ENCODE measurements around the gene ARHGEF16.

The ARHGEF16 gene

GRCh38 chr1:3482378-3482849 lies 27.9 kb downstream of the ARHGEF16 start:
- DNase-seq (ENCODE audit: low spot score), result no peak

- DNase-seq (ENCODE audit: low spot score), result no peak
These were observed 28.9 kb downstream of the ARHGEF16 start for GRCh38 chr1:3483380-3483779.

GRCh38 chr1:3483801-3484444 lies 29.5 kb downstream of the ARHGEF16 start:
- no peak for DNase-seq (ENCODE audit: low spot score)

GRCh38 chr1:3485016-3485415 lies 30.6 kb downstream of the ARHGEF16 start:
- no peak for DNase-seq (ENCODE audit: low spot score)

GRCh38 chr1:3488432-3488831 lies 34.0 kb downstream of the ARHGEF16 start:
- DNase-seq (ENCODE audit: low spot score), result no peak

- DNase-seq (ENCODE audit: low spot score), result no peak
These were observed 35.7 kb downstream of the ARHGEF16 start for GRCh38 chr1:3490046-3490745.

GRCh38 chr1:3491291-3492246 lies 37.1 kb downstream of the ARHGEF16 start:
- peak; percentile 50 for DNase-seq (ENCODE audit: low spot score)

GRCh38 chr1:3492545-3493246 lies 38.2 kb downstream of the ARHGEF16 start:
- DNase-seq (ENCODE audit: low spot score), result no peak

- DNase-seq (ENCODE audit: low spot score), result no peak
These were observed 40.1 kb downstream of the ARHGEF16 start for GRCh38 chr1:3494321-3495308.

- no peak for DNase-seq (ENCODE audit: low spot score)
These were observed 41.6 kb downstream of the ARHGEF16 start for GRCh38 chr1:3495776-3496745.

GRCh38 chr1:3496916-3497315 lies 42.5 kb downstream of the ARHGEF16 start:
- DNase-seq (ENCODE audit: low spot score), result no peak

GRCh38 chr1:3497521-3497920 lies 43.1 kb downstream of the ARHGEF16 start:
- no peak for DNase-seq (ENCODE audit: low spot score)

- DNase-seq (ENCODE audit: low spot score), result no peak
These were observed 43.9 kb downstream of the ARHGEF16 start for GRCh38 chr1:3498246-3498930.

GRCh38 chr1:3498986-3499385 lies 44.5 kb downstream of the ARHGEF16 start:
- DNase-seq (ENCODE audit: low spot score), result no peak

- no peak for DNase-seq (ENCODE audit: low spot score)
These were observed 45.1 kb downstream of the ARHGEF16 start for GRCh38 chr1:3499611-3500010.

GRCh38 chr1:3500265-3500835 lies 45.9 kb downstream of the ARHGEF16 start:
- DNase-seq (ENCODE audit: low spot score), result no peak

GRCh38 chr1:3501437-3501836 lies 47.0 kb downstream of the ARHGEF16 start:
- no peak for DNase-seq (ENCODE audit: low spot score)

GRCh38 chr1:3501856-3502640 lies 47.6 kb downstream of the ARHGEF16 start:
- DNase-seq (ENCODE audit: low spot score), result peak; percentile 71

Data from putamen (tissue), 1 donor.